ENCODE data around the gene TTLL6.
A peak's percentile ranks its signal among the peaks of the same experiment; 100 is the strongest.

Gene TTLL6

GRCh38 chr17:48735062-48735351, 82.0 kb downstream of the TTLL6 start:
- no peak for DNase-seq

DNA sequence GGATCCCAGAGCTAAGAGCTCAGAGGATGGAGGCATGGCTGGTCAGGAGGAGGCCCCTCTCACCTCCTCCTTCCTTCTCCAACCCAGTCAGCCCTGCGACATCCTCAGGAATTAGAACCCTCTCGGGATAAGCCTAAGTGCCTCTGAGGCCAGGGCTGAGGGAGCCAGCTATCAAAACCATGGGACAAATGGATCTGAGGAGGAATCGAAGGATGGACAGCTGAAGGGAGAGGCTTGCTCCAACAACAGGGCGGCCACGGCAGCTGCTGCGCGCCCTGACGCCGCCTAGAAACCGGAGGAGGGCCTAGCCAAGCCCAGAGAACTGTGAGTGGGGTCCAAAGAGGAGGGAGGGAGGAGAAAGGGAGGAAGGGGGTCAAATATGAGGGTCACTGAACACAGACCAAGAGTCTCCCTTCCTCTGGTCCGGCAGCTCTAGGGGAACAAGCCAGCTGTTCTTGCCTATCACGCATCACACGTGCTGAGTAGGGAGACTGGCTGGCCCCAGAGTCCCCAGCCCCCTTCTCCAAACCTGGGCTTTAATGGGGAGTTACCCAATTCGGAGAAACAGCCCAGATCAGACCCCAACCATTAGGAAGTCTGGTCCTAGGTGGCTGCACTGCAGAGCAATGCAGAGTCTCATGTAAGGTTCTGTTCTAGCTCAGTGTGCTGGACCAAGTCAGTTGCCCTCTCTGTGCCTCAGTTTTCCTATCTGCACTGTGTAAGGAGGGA, 82.5 kb downstream of the TTLL6 start:
- no peak for DNase-seq

GRCh38 chr17:48733632-48734328, 83.2 kb downstream of the TTLL6 start:
- DNase-seq = no peak

GRCh38 chr17:48732688-48733629, 84.1 kb downstream of the TTLL6 start:
- no peak for DNase-seq

GRCh38 chr17:48731355-48731754, 85.7 kb downstream of the TTLL6 start:
- no peak for DNase-seq

GRCh38 chr17:48730240-48730550, 86.8 kb downstream of the TTLL6 start:
- DNase-seq = no peak

DNA sequence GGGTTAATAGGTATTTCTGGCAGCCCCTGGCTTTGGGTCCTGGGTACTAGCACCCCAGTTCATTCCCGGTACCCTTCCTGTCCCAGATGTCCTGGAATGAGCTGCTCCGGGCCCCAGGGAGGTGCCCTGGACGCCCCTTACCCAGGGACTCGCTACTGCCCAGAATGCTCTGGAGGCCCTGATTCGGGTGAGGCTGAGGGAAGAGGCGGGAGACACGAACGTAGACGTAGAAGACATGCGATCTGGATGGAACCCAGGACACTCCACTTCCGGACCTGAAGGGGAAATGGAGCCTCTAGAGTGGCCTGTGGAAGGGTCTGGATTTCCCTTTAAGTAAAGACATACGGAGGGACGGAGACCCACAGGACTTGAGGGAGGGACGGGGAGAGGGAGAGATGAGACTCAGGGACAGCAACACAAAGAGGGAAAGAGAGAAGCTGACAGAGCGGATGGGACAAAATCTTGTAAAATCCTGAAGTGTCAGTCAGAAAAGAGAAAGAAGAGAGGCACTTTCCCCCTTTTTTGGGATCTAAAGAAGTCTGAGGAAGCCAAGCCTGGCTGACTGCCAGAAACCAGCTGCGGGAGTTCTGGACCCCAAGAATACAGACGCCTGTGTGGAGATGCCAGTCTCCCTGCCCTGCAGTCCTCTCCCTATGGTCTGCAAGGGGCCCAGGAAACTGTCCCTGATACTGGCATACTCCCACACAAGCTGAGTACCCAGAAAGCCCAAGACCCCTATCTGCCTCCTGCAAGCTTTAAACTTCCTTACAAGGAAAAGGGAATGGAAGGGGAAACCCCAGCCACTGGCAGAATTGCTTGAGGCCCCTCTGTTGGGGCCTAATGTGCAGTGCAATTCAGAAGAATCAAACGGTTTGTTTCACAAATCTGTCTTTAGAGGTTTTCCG, 87.4 kb downstream of the TTLL6 start:
- DNase-seq = no peak

DNA sequence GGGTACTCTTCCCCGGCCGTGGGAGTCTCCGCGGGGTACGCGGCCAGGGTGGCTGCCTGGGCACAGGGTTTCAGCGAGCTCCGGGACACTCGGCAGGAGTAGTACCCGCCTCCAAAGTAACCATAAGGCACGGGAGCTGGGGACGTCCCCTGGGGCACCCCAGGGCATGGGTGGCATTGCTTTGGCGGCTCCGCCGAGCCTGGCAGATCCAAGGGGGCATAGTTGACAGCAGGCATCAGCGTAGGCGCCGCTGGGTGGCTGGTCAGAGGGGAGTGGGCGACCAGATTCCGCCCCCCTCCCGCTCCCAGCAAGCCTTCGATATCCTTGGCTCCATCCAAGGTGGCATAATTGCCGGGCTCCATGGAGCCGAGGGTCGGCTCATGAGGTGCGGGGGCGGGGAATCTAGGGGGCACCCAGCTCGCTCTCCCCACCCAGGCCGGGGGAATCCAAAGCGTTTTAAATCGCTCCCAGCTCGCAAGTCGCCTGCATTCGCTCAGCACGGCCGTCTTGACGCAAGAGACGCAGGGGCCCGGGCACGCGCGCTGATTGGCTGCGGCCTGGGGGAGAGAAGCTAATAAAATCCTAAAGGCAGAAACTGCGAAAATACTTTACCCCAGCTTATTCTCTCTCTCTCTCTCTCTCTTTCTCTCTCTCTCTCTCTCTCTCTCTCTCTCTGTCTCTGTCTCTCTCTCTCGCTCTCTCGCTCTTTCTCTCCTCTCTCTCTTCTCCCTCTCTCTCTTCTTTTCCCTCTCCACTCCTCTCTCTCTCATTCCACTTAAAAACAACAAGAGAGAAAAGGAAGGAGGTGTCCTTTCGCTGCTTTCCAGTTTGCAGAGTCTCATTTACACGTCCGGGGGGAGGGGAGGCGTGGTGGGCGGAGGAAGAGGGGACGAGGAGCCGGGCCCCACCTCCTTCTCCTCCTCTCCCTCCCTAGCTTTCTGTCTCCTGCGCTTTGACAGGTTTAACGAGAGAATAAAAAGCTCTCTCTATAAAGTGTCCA, 88.5 kb downstream of the TTLL6 start, which contains the start of gene HOXB13:
Gene HOXB13 (minus strand): TSS at position 519 of the 1,000 bp plus-strand sequence. CDS start 157 bp downstream, at position 362.
- DNase-seq = no peak

- no peak for DNase-seq
Observed at GRCh38 chr17:48727415-48728175, 89.4 kb downstream of the TTLL6 start.

DNA sequence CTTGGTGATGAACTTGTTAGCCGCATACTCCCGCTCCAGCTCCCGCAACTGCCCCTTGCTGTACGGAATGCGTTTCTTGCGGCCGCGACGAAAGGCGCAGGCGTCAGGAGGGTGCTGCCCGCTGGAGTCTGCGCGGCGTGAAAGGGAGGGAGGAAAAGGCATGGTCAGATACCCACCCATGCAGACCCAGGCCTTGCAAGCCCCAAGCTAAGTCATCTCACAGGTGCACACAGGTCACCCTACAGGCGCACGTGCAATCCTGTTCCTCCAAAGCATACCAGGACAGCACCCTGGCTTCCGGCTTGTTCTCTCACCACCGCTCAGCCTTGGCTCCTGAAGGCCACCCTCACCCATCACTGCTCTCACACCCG, 90.1 kb downstream of the TTLL6 start:
- no peak for DNase-seq

DNA sequence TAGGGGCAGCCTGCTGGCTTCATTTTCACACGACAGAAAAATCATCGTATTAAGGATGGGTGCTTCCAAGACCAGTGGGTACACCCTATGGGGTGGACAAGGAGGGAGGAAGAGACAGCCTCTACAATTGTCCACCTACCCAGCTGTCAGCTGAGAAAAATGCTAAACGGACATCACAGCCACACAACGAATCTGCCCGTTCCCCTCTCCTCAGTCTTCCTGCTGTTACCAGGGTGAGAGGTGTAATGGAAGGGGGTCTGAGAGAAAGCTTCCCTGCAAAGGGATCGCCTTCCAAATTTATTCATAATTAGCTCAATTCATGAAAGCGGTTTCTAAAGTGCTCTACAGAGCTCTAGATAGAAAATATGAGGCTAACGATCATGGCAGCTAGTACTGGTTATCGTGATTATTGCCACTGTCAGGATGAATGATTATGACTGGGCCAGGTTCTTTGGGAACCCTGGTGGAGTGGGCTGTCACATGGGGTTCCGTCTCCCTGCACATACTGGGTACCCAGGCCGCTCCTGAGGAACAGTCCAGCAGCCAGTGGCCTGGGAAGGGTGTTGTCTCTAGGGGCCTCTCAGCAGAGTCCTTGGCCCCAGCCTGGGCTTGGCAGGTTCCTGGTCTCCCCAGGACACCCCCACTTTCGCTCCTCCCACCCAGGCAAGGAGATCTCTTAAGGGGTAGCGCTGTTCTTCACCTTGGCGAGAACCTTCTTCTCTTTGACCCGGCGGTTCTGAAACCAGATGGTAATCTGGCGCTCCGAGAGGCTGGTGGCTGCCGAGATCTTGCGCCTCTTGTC, 90.7 kb downstream of the TTLL6 start:
- no peak for DNase-seq

- DNase-seq = no peak
Observed at GRCh38 chr17:48725288-48726064, 91.6 kb downstream of the TTLL6 start.

GRCh38 chr17:48725004-48725287, 92.1 kb downstream of the TTLL6 start:
- DNase-seq = no peak

GRCh38 chr17:48724251-48725003, 92.6 kb downstream of the TTLL6 start:
- DNase-seq = peak; percentile 51 to 92

GRCh38 chr17:48723423-48724250, 93.4 kb downstream of the TTLL6 start:
- DNase-seq = no peak

- DNase-seq = no peak
Observed at GRCh38 chr17:48722915-48723422, 94.1 kb downstream of the TTLL6 start, which contains the start of gene PRAC2. TSS of gene PRAC2 (plus strand) at chr17:48723185. CDS start at chr17:48724411, 1,226 bp downstream.

Data from inflammatory macrophage treated with lipopolysaccharide for 1 hour (primary cell).